ENCODE results near the gene RUVBL2. TPM values are rescaled to one million over a fixed set of nuclear protein-coding genes. Genes with fewer than 3 reads are reported as not detected.

The RUVBL2 gene
- total and polyA plus RNA-seq, 4 donors, result 29.6 to 80.1 (median 49.6) TPM

- DNase-seq (ENCODE audit: low spot score), result no peak
- Histone ChIP-seq H3K9me3 (ENCODE audit: control insufficient read depth in 4 of 4, low read length in 3 of 4) (no peaks in the 10 kb centered on the region), H3K36me3 (ENCODE audit: control insufficient read depth in 4 of 4, insufficient read depth in 3 of 4, low read depth in 1 of 4, low read length in 3 of 4) (peaks cover 0 to 2% (median 0%) of the 10 kb centered on the region in 4 donors), H3K4me1 (ENCODE audit: control insufficient read depth in 4 of 4, insufficient read depth in 4 of 4, low read length in 3 of 4) (peaks cover 2 to 20% (median 13%) of the 10 kb centered on the region in 4 donors), H3K9ac (ENCODE audit: low read depth in 1 of 2, low read length in 2 of 2) (no peak overlapping the region), H3K27me3 (ENCODE audit: control insufficient read depth in 4 of 4, insufficient read depth in 4 of 4, low read length in 3 of 4) (no peaks in the 10 kb centered on the region), H3K4me3 (ENCODE audit: low read depth in 1 of 3, low read length in 3 of 3) (no peak overlapping the region), H3K27ac (ENCODE audit: low read depth in 1 of 2, low read length in 2 of 2) (peak overlapping the region; percentile 90 to 96)
- 80% methylated on average over 19 of the region's 19 CpGs for WGBS
- TF ChIP-seq NR2F2 (IDR thresholded peaks at IDR 0.05) (peak; percentile 87), FOXA1 (IDR thresholded peaks at IDR 0.05) (no peak), HNF4A (conservative IDR thresholded peaks at IDR 0.05) (peak; percentile 26 to 48), RXRA (IDR thresholded peaks at IDR 0.05) (peak; percentile 74 to 87)
Measured at GRCh38 chr19:48961051-48961649, 32.5 kb upstream of the RUVBL2 start.

- Histone ChIP-seq H3K4me3 (ENCODE audit: low read depth in 1 of 3, low read length in 3 of 3) (no peak overlapping the region), H3K36me3 (ENCODE audit: control insufficient read depth in 4 of 4, insufficient read depth in 3 of 4, low read depth in 1 of 4, low read length in 3 of 4) (peaks cover 0 to 5% (median under 1%) of the 10 kb centered on the region in 4 donors), H3K4me1 (ENCODE audit: control insufficient read depth in 4 of 4, insufficient read depth in 4 of 4, low read length in 3 of 4) (peaks cover 5 to 25% (median 15%) of the 10 kb centered on the region in 4 donors), H3K27me3 (ENCODE audit: control insufficient read depth in 4 of 4, insufficient read depth in 4 of 4, low read length in 3 of 4) (no peaks in the 10 kb centered on the region), H3K9ac (ENCODE audit: low read depth in 1 of 2, low read length in 2 of 2) (no peak overlapping the region), H3K9me3 (ENCODE audit: control insufficient read depth in 4 of 4, low read length in 3 of 4) (no peaks in the 10 kb centered on the region), H3K27ac (ENCODE audit: low read depth in 1 of 2, low read length in 2 of 2) (peak overlapping the region; percentile 90 to 96)
- no peak for DNase-seq (ENCODE audit: low spot score)
- TF ChIP-seq YY1 (IDR thresholded peaks at IDR 0.05) (no peak), RAD21 (IDR thresholded peaks at IDR 0.05) (no peak), NR2F2 (IDR thresholded peaks at IDR 0.05) (no peak), GABPA (IDR thresholded peaks at IDR 0.05 in 1 of 2, conservative IDR thresholded peaks at IDR 0.05 in 1 of 2) (no peak), HNF4G (IDR thresholded peaks at IDR 0.05) (no peak), TAF1 (conservative IDR thresholded peaks at IDR 0.05) (no peak), FOXA1 (IDR thresholded peaks at IDR 0.05) (no peak), ZBTB33 (IDR thresholded peaks at IDR 0.05) (no peak), SP1 (IDR thresholded peaks at IDR 0.05) (no peak)
- TF ChIP-seq, protein P1, sequence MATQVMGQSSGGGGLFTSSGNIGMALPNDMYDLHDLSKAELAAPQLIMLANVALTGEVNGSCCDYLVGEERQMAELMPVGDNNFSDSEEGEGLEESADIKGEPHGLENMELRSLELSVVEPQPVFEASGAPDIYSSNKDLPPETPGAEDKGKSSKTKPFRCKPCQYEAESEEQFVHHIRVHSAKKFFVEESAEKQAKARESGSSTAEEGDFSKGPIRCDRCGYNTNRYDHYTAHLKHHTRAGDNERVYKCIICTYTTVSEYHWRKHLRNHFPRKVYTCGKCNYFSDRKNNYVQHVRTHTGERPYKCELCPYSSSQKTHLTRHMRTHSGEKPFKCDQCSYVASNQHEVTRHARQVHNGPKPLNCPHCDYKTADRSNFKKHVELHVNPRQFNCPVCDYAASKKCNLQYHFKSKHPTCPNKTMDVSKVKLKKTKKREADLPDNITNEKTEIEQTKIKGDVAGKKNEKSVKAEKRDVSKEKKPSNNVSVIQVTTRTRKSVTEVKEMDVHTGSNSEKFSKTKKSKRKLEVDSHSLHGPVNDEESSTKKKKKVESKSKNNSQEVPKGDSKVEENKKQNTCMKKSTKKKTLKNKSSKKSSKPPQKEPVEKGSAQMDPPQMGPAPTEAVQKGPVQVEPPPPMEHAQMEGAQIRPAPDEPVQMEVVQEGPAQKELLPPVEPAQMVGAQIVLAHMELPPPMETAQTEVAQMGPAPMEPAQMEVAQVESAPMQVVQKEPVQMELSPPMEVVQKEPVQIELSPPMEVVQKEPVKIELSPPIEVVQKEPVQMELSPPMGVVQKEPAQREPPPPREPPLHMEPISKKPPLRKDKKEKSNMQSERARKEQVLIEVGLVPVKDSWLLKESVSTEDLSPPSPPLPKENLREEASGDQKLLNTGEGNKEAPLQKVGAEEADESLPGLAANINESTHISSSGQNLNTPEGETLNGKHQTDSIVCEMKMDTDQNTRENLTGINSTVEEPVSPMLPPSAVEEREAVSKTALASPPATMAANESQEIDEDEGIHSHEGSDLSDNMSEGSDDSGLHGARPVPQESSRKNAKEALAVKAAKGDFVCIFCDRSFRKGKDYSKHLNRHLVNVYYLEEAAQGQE (IDR thresholded peaks at IDR 0.05), result no peak
- TF ChIP-seq, protein P2, sequence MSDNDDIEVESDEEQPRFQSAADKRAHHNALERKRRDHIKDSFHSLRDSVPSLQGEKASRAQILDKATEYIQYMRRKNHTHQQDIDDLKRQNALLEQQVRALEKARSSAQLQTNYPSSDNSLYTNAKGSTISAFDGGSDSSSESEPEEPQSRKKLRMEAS (IDR thresholded peaks at IDR 0.05), result no peak
- WGBS, result 93% methylated on average over 12 of the region's 12 CpGs
Measured at GRCh38 chr19:48961673-48962028, 32.0 kb upstream of the RUVBL2 start.
